Loucy (cell line): ENCODE results near the gene KRTAP4-1.
A peak's percentile ranks its signal among the peaks of the same experiment; 100 is the strongest.
"Not testable (repeated sequence)": the region's sequence is repeated elsewhere in the genome, so short reads cannot be mapped to it uniquely, and the experiment has no call there.

Experiments
- H2AFZ ChIP-seq: fragments of 200-600 bp; sonication (generic); 2 replicates; pipeline ENCODE4 v1.6.0; 2016; ENCODE audit warnings: antibody characterized with exemption, mild to moderate bottlenecking, low read length, moderate library complexity
- H3F3A ChIP-seq: fragments of 200-600 bp; 2 replicates; pipeline ENCODE4 v1.6.0; 2016; ENCODE audit warnings: antibody characterized with exemption, low read depth, mild to moderate bottlenecking
- H3K27me3 ChIP-seq: fragments of 200-600 bp; sonication (generic); 2 replicates; pipeline ENCODE4 v1.6.1; 2014; ENCODE audit warnings: low read length, mild to moderate bottlenecking; ENCODE audit not compliant: insufficient read depth, poor library complexity, severe bottlenecking
- H3K36me3 ChIP-seq: fragments of 200-600 bp; sonication (generic); 2 replicates; pipeline ENCODE4 v1.6.1; 2016; ENCODE audit warnings: low read length; ENCODE audit not compliant: insufficient read depth
- H3K4me1 ChIP-seq: fragments of 200-600 bp; sonication (generic); 2 replicates; pipeline ENCODE4 v1.5.1; 2014; ENCODE audit warnings: low read length, mild to moderate bottlenecking; ENCODE audit not compliant: insufficient read depth, poor library complexity, severe bottlenecking
- H3K4me2 ChIP-seq: fragments of 200-600 bp; sonication (generic); 2 replicates; pipeline ENCODE4 v1.6.0; 2014; ENCODE audit warnings: antibody characterized with exemption, low read length, low read depth, mild to moderate bottlenecking; ENCODE audit not compliant: poor library complexity, severe bottlenecking
- H3K4me3 ChIP-seq: fragments of 200-600 bp; sonication (generic); 2 replicates; pipeline ENCODE4 v1.5.1; 2014; ENCODE audit warnings: low read length, mild to moderate bottlenecking, mixed read lengths; ENCODE audit not compliant: poor library complexity, severe bottlenecking
- H3K79me2 ChIP-seq: fragments of 200-600 bp; sonication (generic); 2 replicates; pipeline ENCODE4 v1.6.1; 2014; ENCODE audit warnings: low read length; ENCODE audit not compliant: insufficient read depth
- H3K9ac ChIP-seq: fragments of 200-600 bp; sonication (generic); 2 replicates; pipeline ENCODE4 v1.6.0; 2014; ENCODE audit warnings: mild to moderate bottlenecking, low read depth, low read length, moderate library complexity; ENCODE audit not compliant: poor library complexity, severe bottlenecking
- H3K9me2 ChIP-seq: fragments of 200-600 bp; sonication (generic); replicated peaks from 2 replicates; pipeline ENCODE4 v1.6.1; 2016; ENCODE audit warnings: low read depth, low read length, mixed read lengths
- H3K9me3 ChIP-seq: fragments of 200-600 bp; sonication (generic); 2 replicates; pipeline ENCODE4 v1.6.1; 2014; ENCODE audit warnings: mild to moderate bottlenecking, antibody characterized with exemption, low read length, low read depth; ENCODE audit not compliant: insufficient read depth
- H4K20me1 ChIP-seq: fragments of 200-600 bp; sonication (generic); 2 replicates; pipeline ENCODE4 v1.6.0; 2014; ENCODE audit warnings: antibody characterized with exemption, low read length, mild to moderate bottlenecking; ENCODE audit not compliant: insufficient read depth, poor library complexity, severe bottlenecking
- CTCF ChIP-seq: fragments of 200-600 bp; sonication (generic); conservative IDR thresholded peaks from 2 replicates; pipeline ENCODE4 v1.5.1; 2014; ENCODE audit warnings: mild to moderate bottlenecking, antibody characterized with exemption, low read length
- EZH2phosphoT487 ChIP-seq: fragments of 200-600 bp; IDR thresholded peaks from 2 replicates; pipeline ENCODE4 v1.6.1; 2018; ENCODE audit warnings: antibody characterized with exemption, mild to moderate bottlenecking, moderate library complexity, borderline replicate concordance

Gene KRTAP4-1

GRCh38 chr17:41160648-41161047 lies 24.1 kb downstream of the KRTAP4-1 start, which contains the start of gene KRTAP4-4:
Gene KRTAP4-4 (minus strand): TSS chr17:41160748. CDS start chr17:41160691, 57 bp downstream.
- Histone ChIP-seq H3K4me3 (no peak within 1 kb of the TSS), H3K79me2 (no peaks in the 10 kb centered on the region), H3K36me3 (no peaks in the 10 kb centered on the region), H3F3A (no peaks in the 10 kb centered on the region), H3K27me3 (no peaks in the 10 kb centered on the region), H3K4me2 (no peak within 1 kb of the TSS), H3K4me1 (peaks cover 4% of the 10 kb centered on the region), H3K9me2 (no peaks in the 10 kb centered on the region), H3K9ac (no peak within 1 kb of the TSS), H4K20me1 (no peaks in the 10 kb centered on the region), H3K9me3 (no peaks in the 10 kb centered on the region), H2AFZ (peak within 1 kb of the TSS; percentile 53; the same call in 1 of the 2 replicates)
- TF ChIP-seq CTCF (no peak), EZH2phosphoT487 (no peak)

GRCh38 chr17:41160190-41160589 lies 24.5 kb downstream of the KRTAP4-1 start:
- not testable (repeated sequence) for H4K20me1 ChIP-seq, H3K9ac ChIP-seq, H3K27me3 ChIP-seq, H3F3A ChIP-seq, H3K4me1 ChIP-seq, H3K36me3 ChIP-seq, H3K4me3 ChIP-seq, H3K9me3 ChIP-seq, H3K9me2 ChIP-seq, H3K4me2 ChIP-seq, H3K79me2 ChIP-seq, H2AFZ ChIP-seq

- Histone ChIP-seq H3K9me2 (no peaks in the 10 kb centered on the region), H3K4me2 (no peak overlapping the region), H3K79me2 (no peaks in the 10 kb centered on the region), H3K4me3 (no peak overlapping the region), H3F3A (no peaks in the 10 kb centered on the region), H4K20me1 (no peaks in the 10 kb centered on the region), H3K4me1 (no peaks in the 10 kb centered on the region), H3K36me3 (no peaks in the 10 kb centered on the region), H3K27me3 (no peaks in the 10 kb centered on the region), H3K9me3 (no peaks in the 10 kb centered on the region), H2AFZ (no peak overlapping the region), H3K9ac (no peak overlapping the region)
- TF ChIP-seq EZH2phosphoT487: no peak
- TF ChIP-seq CTCF: no peak
Measured at GRCh38 chr17:41153856-41154255, 30.9 kb downstream of the KRTAP4-1 start.

GRCh38 chr17:41151525-41151924 lies 33.2 kb downstream of the KRTAP4-1 start:
- H3K27me3 ChIP-seq: no peaks in the 10 kb centered on the region
- H3F3A ChIP-seq: no peaks in the 10 kb centered on the region
- TF ChIP-seq CTCF (no peak), EZH2phosphoT487 (no peak)
- H3K9me2 ChIP-seq: no peaks in the 10 kb centered on the region
- H3K36me3 ChIP-seq: no peaks in the 10 kb centered on the region
- no peak overlapping the region for H3K4me3 ChIP-seq
- no peaks in the 10 kb centered on the region for H4K20me1 ChIP-seq
- H3K4me1 ChIP-seq: peaks cover 4% of the 10 kb centered on the region
- H3K9me3 ChIP-seq: no peaks in the 10 kb centered on the region
- H3K79me2 ChIP-seq: no peaks in the 10 kb centered on the region
- H3K4me2 ChIP-seq: no peak overlapping the region
- no peak overlapping the region for H2AFZ ChIP-seq
- H3K9ac ChIP-seq: no peak overlapping the region
